Measurements from ENCODE around the gene GABRB1. TPM values are rescaled to one million over a fixed set of nuclear protein-coding genes. Genes with fewer than 3 reads are reported as not detected.

Gene GABRB1
- total and polyA plus RNA-seq, 2 donors (not counting 3 experiments of a cell fraction or from before 2014, with no cell fraction given): not detected

- Histone ChIP-seq H3K9ac (replicated peaks; ENCODE audit: extremely low read depth, insufficient read depth, low read length) (no peak overlapping the region), H4K20me1 (replicated peaks; ENCODE audit: control insufficient read depth, extremely low read depth, insufficient read depth, low read length) (no peaks in the 10 kb centered on the region), H3K9me1 (replicated peaks; ENCODE audit: control insufficient read depth, extremely low read depth, insufficient read depth, low read length) (no peaks in the 10 kb centered on the region), H3K4me1 (ENCODE audit: control insufficient read depth, extremely low read depth, insufficient read depth, low read length) (no peaks in the 10 kb centered on the region), H3K9me3 (replicated peaks; ENCODE audit: control insufficient read depth, insufficient read depth, low read length) (no peaks in the 10 kb centered on the region), H3K4me2 (ENCODE audit: insufficient read depth, low read length) (no peak overlapping the region), H2AFZ (ENCODE audit: low read depth, low read length) (no peak overlapping the region), H3K27ac (ENCODE audit: insufficient read depth, low read depth, low read length) (no peak overlapping the region), H3K79me2 (ENCODE audit: control insufficient read depth, insufficient read depth, low read length) (no peaks in the 10 kb centered on the region), H3K4me3 (replicated peaks in 1 of 3; ENCODE audit: insufficient read depth in 1 of 3, low read depth in 1 of 3, low read length in 3 of 3) (no peak overlapping the region), H3K27me3 (ENCODE audit: control insufficient read depth in 2 of 2, insufficient read depth in 2 of 2, low read length in 2 of 2) (peaks cover 0 to 2% of the 10 kb centered on the region in 2 experiments), H3K36me3 (ENCODE audit: control insufficient read depth in 2 of 2, extremely low read depth in 1 of 2, insufficient read depth in 2 of 2, low read length in 2 of 2) (no peaks in the 10 kb centered on the region)
- FAIRE-seq (no peak), DNase-seq (ENCODE audit: low read depth, low spot score) (no peak)
- intact Hi-C loops (cut with micrococcal nuclease) (no loop called here), dilution Hi-C loops (cut with MboI; ENCODE audit: extremely low pct_ligation_motif_present, low sequenced_read_pairs) (no loop called here)
- TF ChIP-seq POLR2AphosphoS5 (IDR thresholded peaks at IDR 0.05; ENCODE audit: insufficient read depth, low read depth, low read length) (no peak), GATA2 (IDR thresholded peaks at IDR 0.05; ENCODE audit: insufficient read depth, insufficient read length, low read depth, low read length) (no peak), MYC (IDR thresholded peaks at IDR 0.05; ENCODE audit: low read depth, low read length) (no peak), JUN (IDR thresholded peaks at IDR 0.05; ENCODE audit: borderline replicate concordance, insufficient read depth, insufficient read length, low read depth) (no peak), CTCF (IDR thresholded peaks at IDR 0.05; ENCODE audit: extremely low read depth in 1 of 2, insufficient read depth in 1 of 2, low read depth in 1 of 2, low read length in 2 of 2) (no peak), EZH2 (IDR thresholded peaks at IDR 0.05; ENCODE audit: borderline replicate concordance, low read depth, low read length, severe bottlenecking) (no peak), FOS (IDR thresholded peaks at IDR 0.05; ENCODE audit: borderline replicate concordance, insufficient read depth, low read length) (no peak), POLR2A (IDR thresholded peaks at IDR 0.05; ENCODE audit: low read depth, low read length) (no peak)
- TF ChIP-seq, protein P1, sequence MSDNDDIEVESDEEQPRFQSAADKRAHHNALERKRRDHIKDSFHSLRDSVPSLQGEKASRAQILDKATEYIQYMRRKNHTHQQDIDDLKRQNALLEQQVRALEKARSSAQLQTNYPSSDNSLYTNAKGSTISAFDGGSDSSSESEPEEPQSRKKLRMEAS (IDR thresholded peaks at IDR 0.05; ENCODE audit: insufficient read depth, insufficient read length): no peak
- POLR2A ChIA-PET: no interaction called here
- CTCF ChIA-PET: interaction anchor here (0.7 to 1.2 kb wide), 2 partner anchors 60 to 61 kb away, joined by 3 read pairs; no protein-coding TSS in a partner anchor
- no TSS peak for BruUV-seq (replicated peaks)
Measured at GRCh38 chr4:47061435-47061834, 30.1 kb downstream of the GABRB1 start.

Data from endothelial cell of umbilical vein (primary cell).